ENCODE results near the gene SYNE4.

- TF ChIP-seq CTCF (IDR thresholded peaks at IDR 0.05; ENCODE audit: low read depth, low read length) (no peak), POLR2A (IDR thresholded peaks at IDR 0.05; ENCODE audit: extremely low read depth, insufficient read length) (no peak)
These were observed 42.6 kb upstream of the SYNE4 start for GRCh38 chr19:36051236-36051635.

All from NB4 (cell line).